HPDE6-E6E7 (cell line): ENCODE measurements around the gene ARHGEF12.

Experiments
- DNase-seq: peaks from one replicate; pipeline ENCODE4 v3.0.0; 2011; ENCODE audit warnings: missing footprints; ENCODE audit errors: extremely low spot score

Gene ARHGEF12

GRCh38 chr11:120342226-120342625 is 6.0 kb downstream of the ARHGEF12 start:
- DNase-seq: no peak

- DNase-seq: no peak
Measured at GRCh38 chr11:120342678-120343077, 6.5 kb downstream of the ARHGEF12 start.

- no peak for DNase-seq
Measured at GRCh38 chr11:120343429-120343828, 7.2 kb downstream of the ARHGEF12 start.

- no peak for DNase-seq
Measured at GRCh38 chr11:120344302-120345004, 8.2 kb downstream of the ARHGEF12 start.

GRCh38 chr11:120346233-120346632 is 10.0 kb downstream of the ARHGEF12 start:
- DNase-seq: no peak

GRCh38 chr11:120350637-120351036 is 14.4 kb downstream of the ARHGEF12 start:
- no peak for DNase-seq

GRCh38 chr11:120352405-120352804 is 16.2 kb downstream of the ARHGEF12 start:
- DNase-seq: no peak

- DNase-seq: no peak
Measured at GRCh38 chr11:120354068-120354467, 17.9 kb downstream of the ARHGEF12 start.

- no peak for DNase-seq
Measured at GRCh38 chr11:120354779-120355178, 18.6 kb downstream of the ARHGEF12 start.

- no peak for DNase-seq
Measured at GRCh38 chr11:120357620-120358019, 21.4 kb downstream of the ARHGEF12 start.

GRCh38 chr11:120358729-120359128 is 22.5 kb downstream of the ARHGEF12 start:
- DNase-seq: no peak

- DNase-seq: no peak
Measured at GRCh38 chr11:120363436-120363835, 27.2 kb downstream of the ARHGEF12 start.

- no peak for DNase-seq
Measured at GRCh38 chr11:120365512-120365911, 29.3 kb downstream of the ARHGEF12 start.

- no peak for DNase-seq
Measured at GRCh38 chr11:120372296-120372695, 36.1 kb downstream of the ARHGEF12 start.

- DNase-seq: no peak
Measured at GRCh38 chr11:120375076-120375475, 38.9 kb downstream of the ARHGEF12 start.

- no peak for DNase-seq
Measured at GRCh38 chr11:120376547-120377182, 40.5 kb downstream of the ARHGEF12 start.

- no peak for DNase-seq
Measured at GRCh38 chr11:120378474-120378873, 42.3 kb downstream of the ARHGEF12 start.

GRCh38 chr11:120381401-120381800 is 45.2 kb downstream of the ARHGEF12 start:
- no peak for DNase-seq

GRCh38 chr11:120383518-120384155 is 47.4 kb downstream of the ARHGEF12 start:
- no peak for DNase-seq

- DNase-seq: no peak
Measured at GRCh38 chr11:120384476-120384875, 48.3 kb downstream of the ARHGEF12 start.

GRCh38 chr11:120385110-120385509 is 48.9 kb downstream of the ARHGEF12 start:
- DNase-seq: no peak

- DNase-seq: no peak
Measured at GRCh38 chr11:120385655-120386054, 49.4 kb downstream of the ARHGEF12 start.

GRCh38 chr11:120386318-120386717 is 50.1 kb downstream of the ARHGEF12 start:
- no peak for DNase-seq
